Spleen (tissue), 7 donors: Measurements from ENCODE around the gene ASAP2.

Experiments
- POLR2A ChIP-seq, 3 donors: fragments of 450-650 bp; IDR thresholded peaks; one replicate each; pipeline ENCODE4 v1.5.1; 2017; ENCODE audit warnings: antibody characterized with exemption in 3 of 3, mild to moderate bottlenecking in 1 of 3
- POLR2AphosphoS5 ChIP-seq, 3 donors: sonication (generic); formaldehyde crosslinking; IDR thresholded peaks; one replicate each; pipeline ENCODE4 v1.5.1; 2017; ENCODE audit warnings: antibody characterized with exemption in 3 of 3
- TF ChIP-seq, protein P1 (sequence below), 11 experiments: fragments of 200-600 bp in 7 of 11; fragments of 450-650 bp in 4 of 11; sonication (generic) in 4 of 11; IDR thresholded peaks in 8 of 11; conservative IDR thresholded peaks in 3 of 11; 1 replicate in 7 of 11; 2 replicates in 4 of 11; pipeline versions ENCODE4 v1.4.0 to v1.8.0; 2016 to 2021; ENCODE audit warnings: antibody characterized with exemption in 11 of 11, inconsistent platforms in 4 of 11, mild to moderate bottlenecking in 1 of 11
- donor health status: DM: no; HTN: no; CAD: no; lungs with moderate emphysema.
- donor health status: DM: no; HTN: no; CAD: no.
- donor health status: DM: no; HTN: no; CAD: no.

DNA sequence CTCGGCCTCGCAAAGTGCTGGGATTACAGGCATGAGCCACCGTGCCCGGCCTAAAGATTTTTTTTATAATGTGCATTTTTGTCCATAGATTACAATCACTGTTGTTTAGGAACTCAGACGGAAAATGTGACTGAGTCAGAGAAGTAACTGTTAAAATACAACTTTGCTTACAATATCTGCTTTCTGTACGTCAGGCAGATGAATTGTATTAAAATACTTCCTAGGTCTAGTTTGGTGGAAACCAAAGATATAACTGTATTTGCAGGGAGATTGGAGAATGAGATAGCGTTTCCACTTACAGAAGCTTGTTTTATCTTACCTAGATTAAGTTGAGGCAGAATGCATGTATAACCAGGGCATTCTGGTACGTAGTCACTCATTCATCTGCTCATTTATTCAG lies 36.7 kb downstream of the ASAP2 start:
- TF ChIP-seq, protein P1, sequence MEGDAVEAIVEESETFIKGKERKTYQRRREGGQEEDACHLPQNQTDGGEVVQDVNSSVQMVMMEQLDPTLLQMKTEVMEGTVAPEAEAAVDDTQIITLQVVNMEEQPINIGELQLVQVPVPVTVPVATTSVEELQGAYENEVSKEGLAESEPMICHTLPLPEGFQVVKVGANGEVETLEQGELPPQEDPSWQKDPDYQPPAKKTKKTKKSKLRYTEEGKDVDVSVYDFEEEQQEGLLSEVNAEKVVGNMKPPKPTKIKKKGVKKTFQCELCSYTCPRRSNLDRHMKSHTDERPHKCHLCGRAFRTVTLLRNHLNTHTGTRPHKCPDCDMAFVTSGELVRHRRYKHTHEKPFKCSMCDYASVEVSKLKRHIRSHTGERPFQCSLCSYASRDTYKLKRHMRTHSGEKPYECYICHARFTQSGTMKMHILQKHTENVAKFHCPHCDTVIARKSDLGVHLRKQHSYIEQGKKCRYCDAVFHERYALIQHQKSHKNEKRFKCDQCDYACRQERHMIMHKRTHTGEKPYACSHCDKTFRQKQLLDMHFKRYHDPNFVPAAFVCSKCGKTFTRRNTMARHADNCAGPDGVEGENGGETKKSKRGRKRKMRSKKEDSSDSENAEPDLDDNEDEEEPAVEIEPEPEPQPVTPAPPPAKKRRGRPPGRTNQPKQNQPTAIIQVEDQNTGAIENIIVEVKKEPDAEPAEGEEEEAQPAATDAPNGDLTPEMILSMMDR (IDR thresholded peaks at IDR 0.05 in 8 of 11, conservative IDR thresholded peaks at IDR 0.05 in 3 of 11), result no peak
- no peak for TF ChIP-seq POLR2A (IDR thresholded peaks at IDR 0.05)
- no peak for TF ChIP-seq POLR2AphosphoS5 (IDR thresholded peaks at IDR 0.05)
